Activated CD4-positive, alpha-beta T cell treated with anti-CD3 and anti-CD28 coated beads, Interleukin-2, Interleukin-6, amounts not matched to agents 100 ng/mL and 50 ng/mL, durations not matched to agents 16 hours and 8 hours (primary cell): ENCODE results near the gene ISOC2.
A peak's percentile ranks its signal among the peaks of the same experiment; 100 is the strongest.
"Not testable (repeated sequence)": the region's sequence is repeated elsewhere in the genome, so short reads cannot be mapped to it uniquely, and the experiment has no call there.

Source experiments
- DNase-seq: peaks from one replicate; pipeline ENCODE4 v3.0.0-alpha.2; 2020

The ISOC2 gene, protein sequence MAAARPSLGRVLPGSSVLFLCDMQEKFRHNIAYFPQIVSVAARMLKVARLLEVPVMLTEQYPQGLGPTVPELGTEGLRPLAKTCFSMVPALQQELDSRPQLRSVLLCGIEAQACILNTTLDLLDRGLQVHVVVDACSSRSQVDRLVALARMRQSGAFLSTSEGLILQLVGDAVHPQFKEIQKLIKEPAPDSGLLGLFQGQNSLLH

DNA sequence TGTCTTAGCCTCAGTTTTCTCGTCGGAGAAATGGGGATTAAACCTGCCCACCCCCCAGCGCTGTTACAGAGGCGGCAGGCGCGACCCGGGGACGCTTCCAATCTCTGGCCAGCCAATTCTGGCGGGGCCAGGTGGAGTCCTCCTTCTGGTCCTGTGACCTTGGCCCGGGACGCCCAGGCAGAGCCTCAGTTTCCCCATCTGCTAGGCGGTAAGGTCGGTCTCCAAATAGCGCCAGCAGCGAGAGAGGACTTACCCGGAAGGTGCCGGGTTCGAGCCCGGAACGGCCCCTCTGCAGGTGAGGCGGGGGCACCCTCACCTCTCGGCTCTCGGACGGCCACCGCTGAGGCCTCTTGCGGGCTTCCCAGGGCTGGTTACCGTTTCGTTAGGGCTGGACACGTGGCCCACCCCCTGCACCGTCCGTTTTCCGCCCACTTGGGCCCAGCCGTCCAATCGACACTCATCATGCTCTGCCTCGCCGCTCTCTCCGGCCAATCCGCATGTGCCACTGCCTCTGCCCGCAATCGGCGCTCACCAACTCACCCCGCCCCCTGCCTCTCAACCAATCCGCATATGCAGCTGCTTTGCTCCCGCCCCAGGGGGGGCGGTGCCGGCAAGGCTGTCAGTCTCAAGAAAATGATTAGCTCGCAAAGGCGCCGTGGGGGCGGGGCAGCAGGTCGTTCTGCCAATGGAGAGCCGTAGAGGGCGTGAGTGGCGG is at the start of gene ISOC2:
Gene ISOC2 (minus strand): TSS at position 384 of the 715 bp plus-strand sequence. CDS start 5,156 bp downstream, outside the sequence.
- peak; percentile 100 for DNase-seq

DNA sequence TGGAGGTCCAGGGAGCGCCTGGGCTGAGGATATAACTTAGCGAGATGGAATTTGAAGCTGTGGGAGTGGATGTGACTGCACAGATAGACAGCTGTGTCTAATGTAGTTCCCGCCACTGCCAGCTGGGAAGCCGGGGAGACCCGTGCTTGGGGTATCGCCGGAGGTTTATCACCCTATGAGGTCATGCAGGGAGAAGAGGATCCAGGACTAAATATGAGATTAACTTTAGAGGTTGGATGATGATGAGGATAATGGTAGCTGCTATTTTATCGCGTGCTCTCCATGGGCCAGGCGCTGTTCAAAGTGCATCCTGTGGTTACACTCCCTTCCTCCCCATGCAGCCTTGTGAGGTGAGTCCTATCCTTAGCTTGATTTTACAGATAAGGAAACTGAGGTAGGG is 46.7 kb upstream of the ISOC2 start:
- no peak for DNase-seq

DNA sequence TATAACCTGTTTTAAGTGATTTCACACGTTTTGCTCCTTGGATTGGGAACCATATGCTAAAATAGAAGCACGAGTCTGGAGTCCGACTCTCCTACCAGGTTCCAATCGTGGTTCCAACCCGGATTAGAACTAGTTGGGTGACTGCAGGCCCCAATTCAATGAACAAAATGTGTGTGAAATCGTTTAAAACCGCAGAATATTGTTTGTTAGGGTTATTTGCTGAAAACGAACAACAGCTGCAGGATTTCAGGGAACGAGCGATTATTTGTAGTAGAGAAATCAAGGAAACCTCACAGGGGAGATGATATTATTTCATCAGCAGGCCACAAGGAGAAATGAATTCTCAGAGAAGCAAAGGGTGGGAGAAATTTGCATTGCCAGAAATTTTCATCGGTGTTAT is 43.5 kb upstream of the ISOC2 start:
- DNase-seq = no peak

DNA sequence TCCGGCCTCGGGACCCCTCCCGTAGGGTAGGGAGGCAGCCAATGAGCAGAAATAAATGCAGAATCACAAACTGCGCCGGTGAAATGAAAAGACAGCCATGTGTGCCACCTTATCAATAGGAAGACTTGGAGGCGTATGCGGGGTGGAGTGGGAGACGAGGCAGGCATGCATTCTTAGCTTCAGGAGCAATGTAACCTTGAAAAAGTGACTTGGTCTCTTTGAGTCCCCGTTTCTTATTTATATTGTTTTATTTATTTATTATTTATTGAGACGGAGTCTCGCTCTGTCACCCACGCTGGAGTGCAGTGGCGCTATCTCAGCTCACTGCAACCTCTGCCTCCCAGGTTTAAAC is 42.8 kb upstream of the ISOC2 start:
- no peak for DNase-seq

DNA sequence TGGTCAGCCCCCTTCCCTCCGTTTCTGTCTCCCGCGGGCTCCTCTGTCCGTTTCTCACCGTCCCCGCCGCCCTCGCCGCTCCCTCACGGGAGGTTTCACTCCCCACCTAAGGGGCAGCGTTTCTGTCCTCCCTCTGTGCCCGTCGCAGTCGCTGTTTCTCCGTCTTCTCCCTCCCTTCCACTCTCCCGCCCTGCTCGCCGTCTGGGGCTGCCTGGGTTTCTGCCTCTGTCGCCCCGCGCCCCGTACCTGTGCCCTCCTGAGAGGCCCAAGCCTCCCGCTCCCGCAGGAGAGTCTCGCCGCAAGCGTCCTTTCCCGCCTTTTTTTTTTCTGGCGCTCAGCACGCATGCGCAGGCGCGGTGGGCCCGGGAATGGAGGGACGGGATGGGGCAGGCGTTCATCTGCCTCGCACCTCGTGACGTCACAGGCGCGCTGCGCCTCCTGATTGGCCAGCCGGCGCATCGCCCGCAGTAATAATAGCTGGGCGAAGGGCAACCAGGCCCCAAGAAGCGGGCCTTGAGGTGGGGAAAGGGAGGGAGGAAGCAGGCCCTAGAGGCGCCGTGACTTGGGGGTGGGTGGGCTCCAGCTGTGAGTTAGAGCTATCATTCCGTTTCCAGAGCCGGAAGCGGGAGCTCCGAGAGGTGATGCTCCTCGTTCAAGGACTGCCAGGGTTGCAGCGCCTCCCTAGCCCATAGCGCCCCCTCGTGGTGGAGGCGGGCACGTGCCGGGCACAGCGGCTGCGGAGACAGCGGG is 42.2 kb upstream of the ISOC2 start:
- peak; percentile 96 for DNase-seq

DNA sequence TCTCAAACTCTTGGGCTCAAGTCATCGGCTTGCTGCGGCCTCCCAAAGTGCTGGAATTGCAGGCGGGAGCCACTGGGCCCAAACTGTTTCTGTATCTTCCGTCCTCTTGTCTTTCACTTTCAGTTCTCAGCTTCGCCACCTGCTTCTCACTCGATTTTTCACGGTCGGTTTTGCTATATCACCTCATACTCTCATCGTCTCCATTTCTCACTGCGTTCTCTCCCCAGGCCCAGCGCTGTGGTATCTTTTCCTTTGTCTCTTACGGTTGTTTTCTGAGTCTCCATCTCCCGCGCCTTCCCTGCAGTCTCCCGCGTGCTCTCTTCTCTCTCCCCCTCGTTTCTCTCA is 41.7 kb upstream of the ISOC2 start:
- no peak for DNase-seq

DNA sequence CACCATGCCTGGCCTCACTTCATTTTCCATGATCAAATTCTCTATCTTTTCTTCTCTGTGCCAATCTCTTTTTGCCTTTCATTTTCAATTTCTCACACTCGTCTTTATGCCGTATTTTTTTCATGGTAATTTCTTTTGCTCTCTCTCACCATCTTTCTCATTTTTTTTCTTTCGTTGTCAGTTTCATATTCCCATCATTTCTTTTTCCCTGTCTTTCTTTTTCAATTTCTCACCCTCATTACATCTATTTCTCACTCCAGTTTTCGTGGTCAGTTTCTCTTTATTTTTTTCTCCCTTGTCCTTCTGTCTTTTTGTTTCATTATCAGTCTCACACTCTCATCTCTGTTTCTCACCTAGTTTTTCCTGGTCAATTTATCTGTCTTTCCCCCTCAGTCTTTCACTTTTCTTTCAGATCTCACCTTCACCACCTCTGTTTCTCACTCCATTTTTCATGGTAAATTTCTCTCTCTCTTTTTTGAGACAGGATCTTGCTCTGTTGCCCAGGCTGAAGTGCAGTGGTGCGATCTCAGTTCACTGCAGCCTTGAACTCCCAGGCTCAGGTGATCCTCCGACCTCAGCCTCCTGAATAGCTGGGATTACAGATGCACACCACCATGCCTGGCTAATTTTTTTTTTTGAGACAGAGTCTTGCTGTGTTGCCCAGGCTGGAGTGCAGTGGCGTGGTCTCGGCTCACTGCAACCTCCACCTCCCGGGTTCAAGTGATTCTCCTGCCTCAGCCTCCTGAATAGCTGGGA is 40.9 kb upstream of the ISOC2 start:
- no peak for DNase-seq

DNA sequence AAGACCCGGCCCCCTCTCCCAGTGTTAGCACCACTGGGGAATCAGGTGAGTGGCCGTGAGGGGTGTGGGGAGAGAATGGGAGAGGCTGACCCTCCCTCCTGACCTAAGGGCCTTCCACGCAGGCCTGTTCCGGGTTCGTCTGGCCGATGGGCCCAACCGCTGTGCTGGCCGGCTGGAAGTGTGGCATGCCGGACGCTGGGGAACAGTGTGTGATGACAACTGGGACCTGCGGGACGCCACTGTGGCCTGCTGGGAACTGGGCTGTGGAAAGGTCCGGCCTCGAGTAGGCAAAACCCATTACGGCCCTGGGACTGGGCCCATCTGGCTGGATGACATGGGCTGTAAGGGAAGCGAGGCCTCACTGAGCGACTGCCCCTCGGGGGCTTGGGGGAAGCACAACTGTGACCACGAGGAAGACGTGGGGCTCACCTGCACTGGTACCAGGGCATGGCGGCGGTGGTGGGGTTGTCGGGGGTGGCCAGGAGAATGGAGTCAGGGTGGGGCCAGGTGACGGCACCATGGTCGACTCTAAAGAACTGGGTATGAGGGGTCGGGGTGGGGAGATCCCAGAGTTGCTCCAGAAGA is 39.0 kb upstream of the ISOC2 start:
- no peak for DNase-seq

DNA sequence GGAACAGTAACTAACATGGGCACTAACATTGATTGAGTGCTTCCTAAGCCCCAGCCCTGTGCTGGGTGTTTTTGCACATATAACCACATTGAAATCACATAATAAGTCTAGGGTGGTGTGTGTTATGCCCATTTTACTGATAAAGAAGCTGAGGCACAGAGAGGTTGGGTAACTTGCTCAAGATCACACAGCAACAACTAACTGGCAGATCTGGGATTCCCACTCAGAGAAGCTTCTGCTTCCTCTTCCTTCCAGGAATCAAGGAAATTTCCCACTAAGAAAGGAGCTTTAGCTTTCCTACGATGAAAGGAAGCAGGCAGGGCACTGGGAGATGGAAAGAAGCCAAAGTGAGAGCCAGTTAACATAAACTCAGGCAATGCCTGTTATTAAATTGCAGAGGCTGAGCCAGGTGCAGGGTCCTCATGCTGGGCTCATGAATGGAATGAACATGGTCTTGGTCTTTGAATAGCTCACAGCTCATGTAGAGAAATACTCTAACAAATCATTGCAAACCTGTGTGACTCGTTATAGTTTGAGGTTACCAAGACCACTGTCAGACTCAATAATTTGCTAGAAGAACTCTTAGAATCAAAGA is 36.9 kb upstream of the ISOC2 start:
- no peak for DNase-seq

DNA sequence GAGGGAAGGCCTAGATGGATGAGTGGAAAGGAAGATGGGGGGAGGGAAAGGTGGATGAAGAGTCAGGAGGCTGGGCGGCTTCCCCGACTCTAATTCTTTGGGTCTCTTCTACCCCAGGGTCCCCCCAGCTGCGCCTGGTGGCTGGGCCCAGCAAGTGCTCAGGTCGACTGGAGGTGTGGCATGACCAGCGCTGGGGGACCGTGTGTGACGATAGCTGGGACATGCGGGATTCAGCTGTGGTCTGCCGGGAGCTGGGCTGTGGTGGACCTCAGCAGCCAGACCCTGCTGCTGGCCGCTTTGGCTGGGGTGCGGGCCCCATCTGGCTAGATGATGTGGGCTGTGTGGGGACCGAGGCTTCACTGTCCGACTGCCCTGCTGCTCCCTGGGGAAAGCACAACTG is 36.3 kb upstream of the ISOC2 start:
- DNase-seq = no peak

DNA sequence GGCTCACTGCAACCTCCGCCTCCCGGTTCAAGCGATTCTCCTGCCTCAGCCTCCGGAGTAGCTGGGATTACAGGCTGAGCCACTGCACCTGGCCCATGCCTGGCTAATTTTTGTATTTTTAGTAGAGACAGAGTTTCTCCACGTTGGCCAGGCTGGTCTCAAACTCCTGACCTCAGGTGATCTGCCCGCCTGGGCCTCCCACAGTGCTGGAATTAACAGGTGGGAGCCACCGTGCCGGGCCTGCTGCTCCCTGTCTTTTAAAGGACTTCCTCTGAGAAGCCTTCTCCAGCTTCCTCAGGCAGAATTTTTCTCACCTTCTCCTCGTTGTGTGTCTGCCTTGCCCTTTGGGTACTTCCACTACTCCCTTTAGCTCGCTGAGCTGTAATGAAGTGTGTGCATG is 35.4 kb upstream of the ISOC2 start:
- DNase-seq = not testable (repeated sequence)

DNA sequence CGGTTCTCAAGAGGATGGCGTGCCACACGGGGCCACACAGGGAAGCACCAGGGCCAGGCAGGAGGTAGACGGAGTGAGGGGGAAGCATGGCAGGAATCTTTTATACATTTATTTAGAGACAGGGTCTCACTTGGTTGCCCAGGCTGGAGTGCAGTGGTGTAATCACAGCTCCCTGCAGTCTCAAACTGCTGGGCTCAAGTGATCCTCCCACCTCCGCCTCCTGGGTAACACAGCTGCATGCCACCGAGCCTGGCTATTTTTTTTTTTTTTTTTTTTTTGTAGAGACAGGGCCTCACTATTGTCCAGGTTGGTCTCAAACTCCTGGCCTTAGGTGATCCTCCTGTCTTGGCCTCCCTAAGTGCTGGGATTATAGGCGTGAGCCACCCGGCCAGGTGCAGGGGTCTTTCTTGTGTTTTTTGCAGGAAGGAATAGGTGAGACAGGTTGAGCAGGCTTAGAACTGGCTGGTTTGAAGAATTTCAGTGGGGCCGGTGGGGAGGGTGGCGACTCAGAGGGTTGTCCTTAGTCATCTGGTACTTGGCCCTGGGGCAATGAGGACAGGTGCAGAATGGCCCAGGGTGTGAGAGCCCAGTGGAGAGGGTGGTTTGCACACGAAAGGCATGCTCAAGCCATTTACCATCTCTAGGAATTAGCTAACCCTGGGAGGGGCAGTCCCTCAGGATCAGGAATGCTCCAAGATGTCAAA is 34.4 kb upstream of the ISOC2 start:
- DNase-seq = no peak

DNA sequence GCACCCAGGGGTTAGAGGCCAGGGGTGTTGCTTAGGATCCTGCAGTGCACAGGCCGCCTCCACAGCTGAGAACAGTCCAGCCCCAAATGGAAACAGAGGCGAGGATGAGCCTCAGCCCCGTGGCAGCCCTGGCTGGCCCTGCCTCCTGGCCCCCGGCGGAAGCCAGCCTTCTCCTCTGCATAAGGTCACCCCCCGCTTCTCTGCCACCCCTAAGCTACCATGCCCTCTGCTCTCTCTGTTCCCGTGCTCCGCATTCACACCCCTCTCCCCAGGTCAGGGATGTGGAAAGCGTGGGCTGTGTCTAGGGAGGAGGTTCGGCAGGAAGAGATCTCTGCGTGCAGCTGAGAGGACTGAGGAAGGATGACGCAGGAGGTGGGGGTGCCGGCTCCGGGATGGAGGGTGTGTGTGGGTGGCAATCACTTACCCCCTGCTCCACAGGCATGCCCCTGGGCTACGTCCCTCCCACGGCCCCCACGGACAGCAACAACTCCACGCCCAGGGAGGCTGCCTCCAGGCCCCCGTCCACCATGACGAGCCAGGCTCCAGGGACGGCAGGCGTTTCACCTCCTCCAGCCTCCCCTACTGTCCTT is 32.8 kb upstream of the ISOC2 start:
- DNase-seq = no peak

DNA sequence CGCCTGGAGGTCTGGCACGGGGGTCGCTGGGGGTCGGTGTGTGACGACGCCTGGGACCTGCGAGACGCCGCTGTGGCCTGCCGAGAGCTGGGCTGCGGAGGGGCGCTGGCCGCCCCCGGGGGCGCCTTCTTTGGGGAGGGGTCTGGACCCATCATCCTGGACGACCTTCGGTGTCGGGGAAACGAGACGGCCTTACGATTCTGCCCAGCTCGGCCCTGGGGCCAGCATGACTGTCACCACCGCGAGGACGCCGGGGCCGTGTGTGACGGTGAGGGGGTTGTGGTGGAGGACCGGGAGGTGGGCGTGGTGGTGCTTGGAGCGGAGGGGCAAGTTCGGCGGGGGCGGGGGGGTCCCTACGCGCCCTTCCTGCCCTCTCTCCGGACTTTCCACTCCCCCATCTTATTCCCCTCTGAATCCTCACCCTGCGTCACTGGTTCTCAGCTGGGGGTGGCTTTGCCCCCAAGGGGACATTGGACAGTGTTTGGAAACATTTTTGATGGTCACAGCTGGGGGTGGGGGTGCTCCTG is 32.3 kb upstream of the ISOC2 start:
- DNase-seq = no peak

DNA sequence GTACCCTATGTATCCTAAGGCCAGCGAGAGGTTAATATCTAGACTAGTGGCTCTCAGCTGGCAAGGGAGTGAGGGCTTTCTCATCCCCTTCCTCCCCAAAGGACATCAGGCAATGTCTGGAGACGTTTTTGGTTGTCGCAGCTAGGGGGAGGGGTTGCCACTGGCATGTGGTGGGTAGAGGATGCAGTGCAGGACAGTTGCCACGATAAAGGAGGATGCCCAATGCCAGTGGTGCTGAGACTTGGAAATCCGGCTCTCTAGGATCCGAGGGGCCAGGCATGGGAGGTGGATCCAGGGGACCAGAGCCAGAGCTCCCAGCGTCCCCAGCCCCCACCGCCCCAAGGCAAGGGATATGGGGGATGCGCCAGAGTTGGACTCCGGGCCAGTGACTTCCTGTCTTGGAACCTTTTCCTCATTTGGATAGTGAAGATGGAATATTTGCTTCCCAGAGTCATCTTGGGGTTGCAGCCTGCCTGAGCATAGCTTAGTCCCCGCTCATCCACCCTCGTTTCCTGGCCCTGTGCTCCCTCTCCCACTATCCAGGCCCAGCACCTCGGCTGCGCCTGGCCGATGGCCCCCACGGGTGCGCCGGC is 31.7 kb upstream of the ISOC2 start:
- DNase-seq = no peak

DNA sequence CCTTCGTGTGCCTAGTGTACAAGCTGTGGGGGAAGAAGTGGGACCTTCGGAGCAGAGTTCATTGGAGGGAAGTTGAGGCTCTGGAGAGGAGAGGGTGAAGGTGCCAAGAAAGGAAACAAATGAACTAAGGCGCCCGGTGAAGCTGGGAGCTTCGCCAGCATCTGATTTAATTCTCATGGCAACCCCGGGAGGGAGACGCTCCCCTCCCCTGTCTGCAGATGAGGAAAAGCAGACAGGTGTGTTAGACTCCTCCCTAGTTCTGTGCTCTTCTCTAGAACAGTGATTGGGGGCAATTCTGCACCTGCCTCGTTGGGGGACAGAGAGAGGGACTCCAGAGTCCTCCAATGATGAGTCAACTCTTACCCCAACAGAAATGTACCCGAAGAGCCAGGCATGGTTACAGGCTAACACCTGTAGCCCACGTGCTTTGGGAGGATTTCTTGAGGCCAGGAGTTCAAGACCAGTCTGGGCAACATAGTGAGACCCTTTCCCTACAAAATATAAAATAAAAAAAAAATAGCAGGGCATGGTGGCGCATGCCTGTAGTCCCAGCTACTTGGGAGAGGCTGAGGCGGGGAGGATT is 31.0 kb upstream of the ISOC2 start:
- no peak for DNase-seq

DNA sequence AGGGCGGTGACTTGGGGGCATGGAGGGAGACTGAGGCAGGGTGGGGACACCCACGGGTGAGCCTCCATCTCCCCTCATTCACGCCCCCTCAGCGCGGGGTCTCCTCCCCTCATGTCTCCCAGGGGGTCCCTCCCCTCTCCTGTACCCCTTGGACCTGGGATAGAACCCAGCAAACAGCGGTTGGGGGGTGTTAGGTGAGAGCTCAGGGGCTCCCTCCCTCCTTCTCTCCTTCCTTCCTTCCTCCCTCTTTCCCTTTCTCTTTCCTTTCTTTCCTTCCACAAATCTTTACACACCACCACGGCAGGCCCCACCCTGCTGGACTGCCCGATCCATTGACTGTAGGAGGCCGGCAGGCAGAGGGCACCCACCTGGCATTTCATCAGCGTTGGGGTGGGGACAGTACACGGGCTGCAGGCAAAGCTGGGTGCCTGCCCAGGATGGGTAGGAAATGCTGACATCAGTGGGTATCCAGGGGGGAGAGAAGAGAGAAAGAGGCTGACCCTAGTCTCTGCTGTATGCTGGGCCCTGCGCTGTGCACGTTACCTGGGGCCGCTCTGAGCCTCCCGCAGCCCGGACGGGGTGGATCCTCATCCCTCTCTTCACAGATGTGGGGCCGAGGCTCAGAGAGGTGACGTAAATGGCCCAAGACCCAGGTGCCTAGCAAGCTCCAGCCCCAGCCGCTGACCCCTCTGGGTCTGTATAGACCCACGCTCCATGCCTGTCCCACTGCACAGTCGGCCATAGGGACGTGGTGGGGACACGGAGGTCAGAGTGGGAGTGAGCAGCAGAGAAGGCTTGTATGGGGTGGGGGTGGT is 30.3 kb upstream of the ISOC2 start:
- DNase-seq = no peak

DNA sequence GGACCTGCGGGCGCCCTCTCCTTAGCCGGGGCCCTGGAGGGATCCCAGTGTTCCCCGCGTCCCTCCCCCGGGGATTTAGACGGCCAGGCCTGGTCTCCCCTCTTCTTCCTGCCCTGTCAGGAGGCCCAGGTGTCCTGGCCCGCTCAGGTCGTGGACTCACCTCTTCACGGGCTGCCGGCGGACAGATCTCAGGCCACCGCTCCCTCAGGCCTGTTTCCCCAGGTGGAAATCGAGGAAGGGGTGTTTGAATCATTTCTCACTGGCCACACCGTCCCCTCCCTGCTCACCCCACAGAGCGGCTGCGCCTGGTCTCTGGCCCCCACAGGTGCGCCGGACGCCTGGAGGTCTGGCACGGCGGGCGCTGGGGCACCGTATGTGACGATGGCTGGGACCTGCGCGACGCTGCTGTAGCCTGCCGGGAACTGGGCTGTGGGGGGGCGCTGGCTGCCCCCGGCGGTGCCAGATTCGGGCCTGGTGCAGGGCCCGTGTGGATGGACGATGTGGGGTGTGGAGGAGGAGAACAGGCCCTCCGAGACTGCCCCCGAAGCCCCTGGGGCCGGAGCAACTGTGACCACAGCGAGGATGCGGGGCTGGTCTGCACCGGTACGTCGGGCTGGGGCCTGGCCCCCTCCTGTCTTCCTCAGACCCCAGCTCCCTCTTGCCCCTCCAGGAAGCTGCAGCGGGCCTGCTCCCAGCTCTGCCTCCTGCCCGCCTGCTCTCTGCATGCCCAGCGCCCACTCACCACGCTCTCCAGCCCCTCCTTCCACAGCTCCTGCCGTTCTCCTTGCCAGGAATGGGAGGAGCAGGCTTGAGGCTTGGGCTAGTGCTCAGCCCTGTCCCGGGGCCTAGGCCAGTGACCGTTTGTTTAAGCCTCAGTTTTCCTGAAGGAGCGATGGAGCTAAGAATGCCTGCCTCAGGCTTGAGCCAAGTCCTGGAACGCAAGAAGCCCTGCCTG is 29.3 kb upstream of the ISOC2 start:
- no peak for DNase-seq
